ENCODE results near the gene KLF6.

The KLF6 gene

GRCh38 chr10:3780021-3780770 lies 4.8 kb downstream of the KLF6 start:
- peak; percentile 81 for DNase-seq (ENCODE audit: low spot score)

GRCh38 chr10:3779158-3779741 lies 5.8 kb downstream of the KLF6 start:
- no peak for TF ChIP-seq CTCF (IDR thresholded peaks at IDR 0.05)
- H3K27ac ChIP-seq = peak overlapping the region; percentile 96 to 100
- peak; percentile 76 for DNase-seq (ENCODE audit: low spot score)
- H3K4me3 ChIP-seq = peak overlapping the region; percentile 78

More at GRCh38 chr10:3780021-3780770, 4.8 kb downstream of the KLF6 start:
- peak overlapping the region; percentile 78 for H3K4me3 ChIP-seq
- H3K27ac ChIP-seq = peak overlapping the region; percentile 96 to 100
- TF ChIP-seq CTCF (IDR thresholded peaks at IDR 0.05) = no peak

GRCh38 chr10:3778692-3779157 lies 6.3 kb downstream of the KLF6 start:
- H3K27ac ChIP-seq = peak overlapping the region; percentile 96 to 100
- no peak for TF ChIP-seq CTCF (IDR thresholded peaks at IDR 0.05)
- H3K4me3 ChIP-seq = peak overlapping the region; percentile 78
- DNase-seq (ENCODE audit: low spot score) = peak; percentile 62

GRCh38 chr10:3777981-3778691 lies 6.9 kb downstream of the KLF6 start:
- Histone ChIP-seq H3K27ac (peak overlapping the region; percentile 96 to 100), H3K4me3 (peak overlapping the region; percentile 78)
- no peak for TF ChIP-seq CTCF (IDR thresholded peaks at IDR 0.05)
- DNase-seq (ENCODE audit: low spot score) = peak; percentile 40

GRCh38 chr10:3776796-3777571 lies 8.0 kb downstream of the KLF6 start:
- H3K4me3 ChIP-seq = peak overlapping the region; percentile 51
- DNase-seq (ENCODE audit: low spot score) = peak; percentile 82
- TF ChIP-seq CTCF (IDR thresholded peaks at IDR 0.05) = no peak
- peak overlapping the region; percentile 96 to 100 for H3K27ac ChIP-seq

GRCh38 chr10:3775696-3776551 lies 9.1 kb downstream of the KLF6 start:
- Histone ChIP-seq H3K4me3 (peak overlapping the region; percentile 33), H3K27ac (peak overlapping the region; percentile 96 to 100)
- peak; percentile 79 for DNase-seq (ENCODE audit: low spot score)
- no peak for TF ChIP-seq CTCF (IDR thresholded peaks at IDR 0.05)
